Measurements from ENCODE around the gene FCSK. TPM values are rescaled to one million over a fixed set of nuclear protein-coding genes. Genes with fewer than 3 reads are reported as not detected.

Gene FCSK
- total and polyA plus RNA-seq, 2 of the 13 experiments (the other 11 are each of a cell fraction or from before 2014, with no cell fraction given) = 9.1 to 19.2 TPM

GRCh38 chr16:70428178-70428998 is 26.0 kb upstream of the FCSK start (continued):
- TF ChIP-seq SYNCRIP (IDR thresholded peaks at IDR 0.05; ENCODE audit: insufficient read depth, low read depth, low read length) = no peak
- TF ChIP-seq HOMEZ (CRISPR knock-in tag; IDR thresholded peaks at IDR 0.05; ENCODE audit: low read depth) = no peak; the same call in 1 of the 2 replicates
- TF ChIP-seq TAF15 (IDR thresholded peaks at IDR 0.05; ENCODE audit: low read depth, low read length, poor library complexity, severe bottlenecking) = no peak
- peak; percentile 83 to 89; a peak in 3 of 4 replicates for TF ChIP-seq HMGXB4 (CRISPR knock-in tag; IDR thresholded peaks at IDR 0.05; ENCODE audit: borderline replicate concordance in 1 of 2, low read depth in 1 of 2)
- TF ChIP-seq ZBTB40 (IDR thresholded peaks at IDR 0.05) = no peak
- no peak; the same call in none of the 2 replicates for TF ChIP-seq ZBTB40 (CRISPR knock-in tag; IDR thresholded peaks at IDR 0.05)
- peak; percentile 64; the same call in 1 of the 2 replicates for TF ChIP-seq ZNF891 (CRISPR knock-in tag; IDR thresholded peaks at IDR 0.05)
- peak; percentile 73; the same call in 1 of the 2 replicates for TF ChIP-seq HMG20A (CRISPR knock-in tag; IDR thresholded peaks at IDR 0.05; ENCODE audit: borderline replicate concordance)

Measured in HepG2 (cell line).